ENCODE measurements around the gene DCUN1D2. TPM values are rescaled to one million over a fixed set of nuclear protein-coding genes. Genes with fewer than 3 reads are reported as not detected.
A peak's percentile ranks its signal among the peaks of the same experiment; 100 is the strongest.

DCUN1D2 gene
- polyA plus RNA-seq, 1 experiment, result 11.0 TPM

DNA sequence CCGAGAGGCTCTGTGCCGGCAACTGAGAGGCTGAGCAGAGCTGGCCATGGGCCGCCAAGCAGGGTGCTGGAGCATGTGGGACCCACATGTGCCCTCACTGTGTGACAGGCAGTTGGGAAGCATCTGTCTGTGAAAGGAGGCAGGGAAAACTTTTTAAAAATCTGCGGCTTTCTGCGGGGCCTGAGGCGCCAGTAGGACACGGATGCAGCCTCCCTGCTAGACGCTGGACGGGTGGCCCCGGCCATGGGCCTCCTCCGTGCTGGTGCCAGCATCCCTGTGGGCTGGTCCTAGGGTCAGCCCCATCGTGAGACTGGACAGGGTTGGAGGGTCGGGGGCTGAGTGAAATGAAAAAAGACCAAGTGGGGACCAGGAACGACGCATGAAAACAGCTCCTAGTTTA is 20.9 kb upstream of the DCUN1D2 start:
- no peaks in the 10 kb centered on the region for H3K9me3 ChIP-seq (ENCODE audit: control insufficient read depth, insufficient read depth, low read length)
- no peak for TF ChIP-seq CTCF (IDR thresholded peaks at IDR 0.05; ENCODE audit: low read depth, low read length)
- ChIA-PET POLR2A (no interaction called here), CTCF (interaction anchor here (0.6 kb wide), 1 partner anchor 68 kb away, joined by 3 read pairs; no protein-coding TSS in a partner anchor)
- DNase-seq (ENCODE audit: low read depth, low spot score), result no peak
- no peak overlapping the region for H3K27ac ChIP-seq (ENCODE audit: low read depth, low read length)
- H3K4me3 ChIP-seq (ENCODE audit: low read depth, low read length), result no peak overlapping the region
- no peaks in the 10 kb centered on the region for H3K27me3 ChIP-seq (ENCODE audit: control insufficient read depth, insufficient read depth, low read length)

DNA sequence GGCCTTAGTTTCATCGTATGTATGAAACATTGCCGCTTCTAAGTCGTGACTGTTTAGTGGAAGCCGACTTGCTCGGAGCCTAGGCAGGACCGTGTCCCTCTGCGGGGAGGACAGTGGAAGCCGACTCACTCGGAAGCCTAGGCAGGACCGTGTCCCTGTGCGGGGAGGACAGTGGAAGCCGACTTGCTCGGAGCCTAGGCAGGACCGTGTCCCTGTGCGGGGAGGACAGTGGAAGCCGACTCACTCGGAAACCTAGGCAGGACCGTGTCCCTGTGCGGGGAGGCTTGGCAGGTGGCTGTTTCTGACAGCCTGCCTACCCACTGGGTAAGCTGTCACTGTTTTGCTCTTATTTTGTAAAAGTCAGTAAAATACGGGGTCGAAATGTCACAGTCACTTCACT is 20.4 kb upstream of the DCUN1D2 start:
- ChIA-PET CTCF (interaction anchor here (0.6 kb wide), 1 partner anchor 68 kb away, joined by 3 read pairs; no protein-coding TSS in a partner anchor), POLR2A (no interaction called here)
- DNase-seq (ENCODE audit: low read depth, low spot score), result no peak
- Histone ChIP-seq H3K27me3 (ENCODE audit: control insufficient read depth, insufficient read depth, low read length) (no peaks in the 10 kb centered on the region), H3K9me3 (ENCODE audit: control insufficient read depth, insufficient read depth, low read length) (no peaks in the 10 kb centered on the region), H3K4me3 (ENCODE audit: low read depth, low read length) (no peak overlapping the region), H3K27ac (ENCODE audit: low read depth, low read length) (no peak overlapping the region)
- no peak for TF ChIP-seq CTCF (IDR thresholded peaks at IDR 0.05; ENCODE audit: low read depth, low read length)

DNA sequence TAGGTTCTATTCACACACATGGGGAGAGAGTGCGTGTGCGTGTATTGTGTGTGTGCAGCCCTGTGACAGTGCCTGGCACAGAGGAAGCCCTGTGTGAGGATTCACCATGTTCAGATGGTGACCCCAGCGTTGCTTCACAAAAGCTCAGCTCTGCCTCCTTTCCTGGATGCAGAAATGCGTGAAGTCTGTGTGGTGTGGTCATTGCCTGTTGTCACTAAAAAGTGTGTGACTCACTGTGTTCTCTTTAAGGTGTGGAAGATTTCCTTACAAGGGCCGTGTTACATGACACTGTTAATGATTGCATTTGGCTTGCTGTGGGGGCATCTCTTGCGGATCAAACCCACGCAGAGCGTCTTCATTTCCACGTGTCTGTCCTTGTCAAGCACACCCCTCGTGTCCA is 19.5 kb upstream of the DCUN1D2 start:
- Histone ChIP-seq H3K9me3 (ENCODE audit: control insufficient read depth, insufficient read depth, low read length) (no peaks in the 10 kb centered on the region), H3K4me3 (ENCODE audit: low read depth, low read length) (no peak overlapping the region), H3K27ac (ENCODE audit: low read depth, low read length) (peak overlapping the region; percentile 0), H3K27me3 (ENCODE audit: control insufficient read depth, insufficient read depth, low read length) (no peaks in the 10 kb centered on the region)
- ChIA-PET POLR2A (no interaction called here), CTCF (no interaction called here)
- DNase-seq (ENCODE audit: low read depth, low spot score), result no peak
- TF ChIP-seq CTCF (IDR thresholded peaks at IDR 0.05; ENCODE audit: low read depth, low read length), result no peak

- TF ChIP-seq CTCF (IDR thresholded peaks at IDR 0.05; ENCODE audit: low read depth, low read length), result no peak
- DNase-seq (ENCODE audit: low read depth, low spot score), result no peak
- no peak overlapping the region for H3K27ac ChIP-seq (ENCODE audit: low read depth, low read length)
- no peaks in the 10 kb centered on the region for H3K27me3 ChIP-seq (ENCODE audit: control insufficient read depth, insufficient read depth, low read length)
- no peak overlapping the region for H3K4me3 ChIP-seq (ENCODE audit: low read depth, low read length)
- POLR2A ChIA-PET, result no interaction called here
- CTCF ChIA-PET, result no interaction called here
- H3K9me3 ChIP-seq (ENCODE audit: control insufficient read depth, insufficient read depth, low read length), result no peaks in the 10 kb centered on the region
Observed at GRCh38 chr13:113508521-113509254, 18.2 kb upstream of the DCUN1D2 start.

DNA sequence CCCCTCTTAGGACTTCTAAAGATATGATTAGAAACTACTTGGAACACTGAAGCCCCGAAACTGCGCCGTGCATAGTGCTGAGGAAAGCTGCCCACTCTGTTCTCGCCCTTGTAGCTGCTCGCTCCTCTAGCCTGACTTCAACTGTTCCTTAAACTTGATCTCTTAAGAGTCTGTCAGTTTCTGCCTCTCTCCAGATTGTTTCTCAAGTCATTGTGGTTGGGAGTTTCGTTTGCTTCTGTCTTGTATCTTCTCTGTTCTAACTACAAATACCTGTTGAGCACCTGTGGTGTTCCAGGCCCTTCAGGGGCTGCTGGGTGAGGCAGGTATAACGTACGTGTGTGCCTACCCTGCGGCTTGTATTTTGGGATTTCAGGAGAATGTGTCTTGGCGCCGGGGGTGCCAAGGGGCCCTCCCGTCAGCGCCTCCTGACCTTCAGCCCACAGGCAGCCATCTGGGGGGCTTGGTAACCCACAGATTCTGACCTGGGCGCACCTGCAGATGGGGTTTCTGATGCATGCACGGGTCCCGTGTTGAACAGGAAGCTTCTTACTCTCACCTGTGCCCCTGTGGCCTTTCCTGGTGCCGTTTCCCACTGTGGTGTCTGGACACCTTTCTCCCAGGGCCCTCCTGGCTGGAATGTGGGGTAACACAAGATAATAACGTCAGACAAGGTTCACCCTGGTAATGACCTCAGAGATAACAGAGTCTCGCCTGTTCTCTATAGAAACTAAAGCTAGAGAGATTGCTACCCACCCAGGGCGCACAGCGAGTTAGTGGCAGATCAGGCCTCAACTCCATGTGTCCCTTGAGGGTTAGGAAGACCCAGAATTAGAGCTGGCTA is 17.2 kb upstream of the DCUN1D2 start:
- ChIA-PET POLR2A (no interaction called here), CTCF (no interaction called here)
- DNase-seq (ENCODE audit: low read depth, low spot score), result no peak
- no peak for TF ChIP-seq CTCF (IDR thresholded peaks at IDR 0.05; ENCODE audit: low read depth, low read length)
- Histone ChIP-seq H3K27ac (ENCODE audit: low read depth, low read length) (no peak overlapping the region), H3K27me3 (ENCODE audit: control insufficient read depth, insufficient read depth, low read length) (no peaks in the 10 kb centered on the region), H3K4me3 (ENCODE audit: low read depth, low read length) (no peak overlapping the region), H3K9me3 (ENCODE audit: control insufficient read depth, insufficient read depth, low read length) (peaks cover 1% of the 10 kb centered on the region; the same call in 1 of the 2 replicates)
